PC-9 (cell line): ENCODE results near the gene KCNK3.

Experiments used
- CTCF ChIP-seq: fragments of 200-600 bp; sonication (generic); conservative IDR thresholded peaks from 2 replicates; pipeline ENCODE4 v1.6.1; 2017; ENCODE audit warnings: mixed run types, antibody characterized with exemption, mild to moderate bottlenecking, moderate library complexity
- EZH2 ChIP-seq: fragments of 200-600 bp; sonication (generic); IDR thresholded peaks from 2 replicates; pipeline ENCODE4 v1.8.0; 2017; ENCODE audit warnings: antibody characterized with exemption, low read depth

- TF ChIP-seq CTCF (no peak), EZH2 (no peak)
Observed at GRCh38 chr2:26727641-26728561, 35.4 kb downstream of the KCNK3 start.
